Measurements from ENCODE around the gene COG3. TPM values are rescaled to one million over a fixed set of nuclear protein-coding genes. Genes with fewer than 3 reads are reported as not detected.

The COG3 gene
- total RNA-seq, 1 experiment from 2014 or later = 20.3 TPM

DNA sequence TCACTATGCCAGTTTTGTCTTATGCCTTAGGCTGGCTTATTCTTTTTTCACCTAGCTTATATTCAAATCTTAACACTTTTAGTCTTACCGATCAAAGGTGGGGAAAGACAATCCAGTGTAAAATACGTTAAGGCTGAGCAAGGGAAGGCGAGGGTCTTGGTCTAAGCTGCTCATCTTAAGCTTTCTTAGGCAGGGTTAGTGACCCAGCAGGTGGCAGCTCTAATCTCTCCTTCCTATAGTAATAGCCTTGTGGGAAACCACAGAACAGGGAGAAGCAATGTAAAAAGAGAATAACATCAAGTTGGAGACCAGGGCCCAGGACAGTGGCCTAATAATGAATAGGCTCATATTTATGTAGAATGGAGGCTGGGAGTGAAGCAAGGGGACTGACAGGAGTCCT lies 45.9 kb downstream of the COG3 start:
- peak; percentile 59 for DNase-seq (ENCODE audit: low spot score)
- no peak overlapping the region for H3K4me3 ChIP-seq (ENCODE audit: low read depth, low read length, poor library complexity, severe bottlenecking)
- H3K9me3 ChIP-seq (ENCODE audit: low read depth, low read length, poor library complexity, severe bottlenecking) = no peaks in the 10 kb centered on the region
- intact Hi-C loops (cut with micrococcal nuclease; ENCODE audit: unreplicated experiment) = loop anchor here (5.0 to 10.0 kb wide), 5 partner anchors 136 to 812 kb away; no protein-coding TSS in a partner anchor
- BruUV-seq (replicated peaks) = no TSS peak
- ChIA-PET POLR2A (ENCODE audit: low non-redundant PET) (no interaction called here), CTCF (no interaction called here)
- TF ChIP-seq, protein P1, sequence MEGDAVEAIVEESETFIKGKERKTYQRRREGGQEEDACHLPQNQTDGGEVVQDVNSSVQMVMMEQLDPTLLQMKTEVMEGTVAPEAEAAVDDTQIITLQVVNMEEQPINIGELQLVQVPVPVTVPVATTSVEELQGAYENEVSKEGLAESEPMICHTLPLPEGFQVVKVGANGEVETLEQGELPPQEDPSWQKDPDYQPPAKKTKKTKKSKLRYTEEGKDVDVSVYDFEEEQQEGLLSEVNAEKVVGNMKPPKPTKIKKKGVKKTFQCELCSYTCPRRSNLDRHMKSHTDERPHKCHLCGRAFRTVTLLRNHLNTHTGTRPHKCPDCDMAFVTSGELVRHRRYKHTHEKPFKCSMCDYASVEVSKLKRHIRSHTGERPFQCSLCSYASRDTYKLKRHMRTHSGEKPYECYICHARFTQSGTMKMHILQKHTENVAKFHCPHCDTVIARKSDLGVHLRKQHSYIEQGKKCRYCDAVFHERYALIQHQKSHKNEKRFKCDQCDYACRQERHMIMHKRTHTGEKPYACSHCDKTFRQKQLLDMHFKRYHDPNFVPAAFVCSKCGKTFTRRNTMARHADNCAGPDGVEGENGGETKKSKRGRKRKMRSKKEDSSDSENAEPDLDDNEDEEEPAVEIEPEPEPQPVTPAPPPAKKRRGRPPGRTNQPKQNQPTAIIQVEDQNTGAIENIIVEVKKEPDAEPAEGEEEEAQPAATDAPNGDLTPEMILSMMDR (conservative IDR thresholded peaks at IDR 0.05; ENCODE audit: low read depth, low read length) = no peak
- no peak for TF ChIP-seq EZH2 (IDR thresholded peaks at IDR 0.05; ENCODE audit: borderline replicate concordance, low read depth, low read length, poor library complexity, severe bottlenecking)
- H3K36me3 ChIP-seq (ENCODE audit: insufficient read depth, low read length, poor library complexity, severe bottlenecking) = peaks cover 30% of the 10 kb centered on the region
- peaks cover 21% of the 10 kb centered on the region for H3K4me1 ChIP-seq (ENCODE audit: insufficient read depth, low read length, poor library complexity, severe bottlenecking)
- no peaks in the 10 kb centered on the region for H3K27me3 ChIP-seq (replicated peaks; ENCODE audit: insufficient read depth, low read depth, low read length, poor library complexity)
- H3K27ac ChIP-seq (ENCODE audit: low read depth, low read length, poor library complexity, severe bottlenecking) = peak overlapping the region; percentile 17

DNA sequence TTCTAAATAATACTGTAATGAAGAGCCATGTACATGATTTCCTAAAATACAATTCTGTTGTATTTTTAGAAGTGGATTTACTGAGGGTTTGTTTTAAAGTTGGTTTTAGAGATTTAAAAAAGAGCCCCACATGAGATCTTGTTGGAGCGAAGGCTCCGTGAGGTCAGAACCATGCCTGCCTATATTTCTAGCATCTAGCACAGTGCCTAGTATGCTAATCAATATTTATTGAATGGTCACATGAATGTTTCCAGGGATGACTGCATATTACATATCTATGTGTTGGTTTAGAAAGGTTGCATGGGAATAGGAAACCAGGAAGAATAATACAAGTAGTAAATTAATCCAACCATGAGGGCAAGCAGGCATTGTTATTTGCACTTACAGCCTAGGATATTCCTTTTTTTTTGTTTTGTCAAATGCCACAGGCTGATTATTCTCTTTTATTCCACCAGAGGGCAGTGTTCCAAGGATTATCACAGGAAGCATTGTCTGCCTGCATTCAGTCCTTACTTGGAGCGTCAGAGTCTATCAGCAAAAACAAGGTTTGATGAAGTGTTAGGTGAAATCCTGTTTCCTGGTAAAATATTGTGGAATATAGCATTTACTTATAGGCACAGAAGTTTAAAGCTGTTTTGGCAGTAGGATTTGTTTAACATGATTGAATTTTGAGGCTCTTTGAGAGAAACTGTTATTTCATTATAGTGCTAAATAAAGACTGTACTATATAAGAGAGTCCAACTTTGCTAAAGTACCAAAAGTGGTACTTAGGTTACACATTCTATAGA lies 46.8 kb downstream of the COG3 start:
- peak; percentile 87 for DNase-seq (ENCODE audit: low spot score)
- peaks cover 39% of the 10 kb centered on the region for H3K36me3 ChIP-seq (ENCODE audit: insufficient read depth, low read length, poor library complexity, severe bottlenecking)
- no peaks in the 10 kb centered on the region for H3K9me3 ChIP-seq (ENCODE audit: low read depth, low read length, poor library complexity, severe bottlenecking)
- TF ChIP-seq EZH2 (IDR thresholded peaks at IDR 0.05; ENCODE audit: borderline replicate concordance, low read depth, low read length, poor library complexity, severe bottlenecking) = no peak
- TF ChIP-seq, protein P1 (conservative IDR thresholded peaks at IDR 0.05; ENCODE audit: low read depth, low read length) = peak; percentile 84
- peaks cover 21% of the 10 kb centered on the region for H3K4me1 ChIP-seq (ENCODE audit: insufficient read depth, low read length, poor library complexity, severe bottlenecking)
- CTCF ChIA-PET = interaction anchor here (0.8 kb wide), 1 partner anchor 615 kb away, joined by 5 read pairs; no protein-coding TSS in a partner anchor
- H3K27ac ChIP-seq (ENCODE audit: low read depth, low read length, poor library complexity, severe bottlenecking) = no peak overlapping the region
- no peaks in the 10 kb centered on the region for H3K27me3 ChIP-seq (replicated peaks; ENCODE audit: insufficient read depth, low read depth, low read length, poor library complexity)
- POLR2A ChIA-PET (ENCODE audit: low non-redundant PET) = no interaction called here
- intact Hi-C loops (cut with micrococcal nuclease; ENCODE audit: unreplicated experiment) = loop anchor here (5.0 to 10.0 kb wide), 5 partner anchors 137 to 811 kb away; no protein-coding TSS in a partner anchor
- BruUV-seq (replicated peaks) = no TSS peak
- H3K4me3 ChIP-seq (ENCODE audit: low read depth, low read length, poor library complexity, severe bottlenecking) = no peak overlapping the region

DNA sequence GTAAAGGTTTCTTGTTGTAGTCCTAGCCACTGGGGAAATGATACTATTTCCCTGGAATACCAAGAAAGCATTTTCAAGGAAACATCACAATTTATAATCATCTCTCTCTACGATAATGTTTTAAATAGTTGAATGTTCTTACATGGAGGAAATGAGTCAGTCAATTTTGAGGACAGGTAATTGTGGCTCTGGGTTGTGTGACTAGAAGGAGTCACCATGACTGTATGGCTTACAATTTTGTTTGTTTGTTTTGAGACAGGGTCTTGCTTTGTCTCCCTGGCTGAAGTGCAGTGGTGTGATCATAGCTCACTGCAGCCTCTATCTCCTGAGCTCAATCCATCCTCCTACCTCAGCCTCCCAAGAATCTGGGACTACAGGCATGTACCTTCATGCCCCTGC lies 47.4 kb downstream of the COG3 start:
- no peak for TF ChIP-seq EZH2 (IDR thresholded peaks at IDR 0.05; ENCODE audit: borderline replicate concordance, low read depth, low read length, poor library complexity, severe bottlenecking)
- TF ChIP-seq, protein P1 (conservative IDR thresholded peaks at IDR 0.05; ENCODE audit: low read depth, low read length) = no peak
- Histone ChIP-seq H3K4me3 (ENCODE audit: low read depth, low read length, poor library complexity, severe bottlenecking) (no peak overlapping the region), H3K36me3 (ENCODE audit: insufficient read depth, low read length, poor library complexity, severe bottlenecking) (peaks cover 44% of the 10 kb centered on the region), H3K27ac (ENCODE audit: low read depth, low read length, poor library complexity, severe bottlenecking) (no peak overlapping the region), H3K9me3 (ENCODE audit: low read depth, low read length, poor library complexity, severe bottlenecking) (no peaks in the 10 kb centered on the region), H3K27me3 (replicated peaks; ENCODE audit: insufficient read depth, low read depth, low read length, poor library complexity) (no peaks in the 10 kb centered on the region), H3K4me1 (ENCODE audit: insufficient read depth, low read length, poor library complexity, severe bottlenecking) (peaks cover 21% of the 10 kb centered on the region)
- intact Hi-C loops (cut with micrococcal nuclease; ENCODE audit: unreplicated experiment) = loop anchor here (5.0 to 10.0 kb wide), 5 partner anchors 137 to 810 kb away; no protein-coding TSS in a partner anchor
- ChIA-PET CTCF (interaction anchor here (0.8 kb wide), 1 partner anchor 614 kb away, joined by 5 read pairs; no protein-coding TSS in a partner anchor), POLR2A (ENCODE audit: low non-redundant PET) (no interaction called here)
- TSS peak; percentile 14 for BruUV-seq (replicated peaks)
- no peak for DNase-seq (ENCODE audit: low spot score)
